Adrenal gland (tissue), 5 donors: Measurements from ENCODE around the gene TNK1.

Experiments
- POLR2A ChIP-seq, 2 donors: fragments of 450-650 bp; IDR thresholded peaks; one replicate each; pipeline ENCODE4 v1.6.1; 2017; ENCODE audit warnings: antibody characterized with exemption in 2 of 2, mild to moderate bottlenecking in 2 of 2, moderate library complexity in 1 of 2
- TF ChIP-seq, protein P1 (sequence below), 6 experiments: fragments of 450-650 bp in 4 of 6; fragments of 200-600 bp in 2 of 6; sonication (generic) in 1 of 6; IDR thresholded peaks; 1 replicate in 5 of 6; 2 replicates in 1 of 6; pipeline versions ENCODE4 v1.5.1 to v1.8.0; 2016 to 2021; ENCODE audit warnings: antibody characterized with exemption in 6 of 6, mild to moderate bottlenecking in 2 of 6, moderate library complexity in 1 of 6
- donor health status: DM: no; HTN: no; CAD: no.

DNA sequence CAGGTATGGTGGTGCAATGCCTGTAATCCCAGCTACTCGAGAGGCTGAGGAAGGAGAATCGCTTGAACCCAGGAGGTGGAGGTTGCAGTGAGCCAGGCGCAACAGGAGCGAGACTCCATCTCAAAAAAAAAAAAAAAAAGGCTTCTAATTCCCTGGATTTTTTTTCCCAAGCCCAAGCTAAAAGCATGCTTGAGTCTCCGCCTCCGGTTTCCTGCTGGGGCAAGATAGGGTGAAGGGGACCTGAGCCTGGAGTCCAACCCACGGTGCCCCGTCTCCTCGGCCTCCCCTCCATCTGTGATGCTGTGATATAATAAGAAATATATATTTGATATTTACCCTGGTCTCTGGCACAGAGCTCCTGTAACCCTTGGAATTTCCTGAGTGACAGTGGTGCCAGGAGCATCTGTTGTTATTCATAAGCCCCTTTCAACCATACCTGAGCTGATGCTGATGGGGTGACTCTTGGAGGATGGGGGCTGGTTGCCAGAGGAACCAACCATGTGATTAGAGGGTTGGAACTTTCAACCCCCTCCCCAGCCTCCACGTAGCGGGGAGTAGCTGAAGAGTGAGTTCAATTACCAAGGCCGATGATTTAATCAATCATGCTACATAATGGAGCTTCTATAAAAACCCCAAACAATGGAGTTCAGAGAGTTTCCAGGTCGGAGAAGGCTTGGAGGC lies 12.8 kb upstream of the TNK1 start:
- TF ChIP-seq, protein P1, sequence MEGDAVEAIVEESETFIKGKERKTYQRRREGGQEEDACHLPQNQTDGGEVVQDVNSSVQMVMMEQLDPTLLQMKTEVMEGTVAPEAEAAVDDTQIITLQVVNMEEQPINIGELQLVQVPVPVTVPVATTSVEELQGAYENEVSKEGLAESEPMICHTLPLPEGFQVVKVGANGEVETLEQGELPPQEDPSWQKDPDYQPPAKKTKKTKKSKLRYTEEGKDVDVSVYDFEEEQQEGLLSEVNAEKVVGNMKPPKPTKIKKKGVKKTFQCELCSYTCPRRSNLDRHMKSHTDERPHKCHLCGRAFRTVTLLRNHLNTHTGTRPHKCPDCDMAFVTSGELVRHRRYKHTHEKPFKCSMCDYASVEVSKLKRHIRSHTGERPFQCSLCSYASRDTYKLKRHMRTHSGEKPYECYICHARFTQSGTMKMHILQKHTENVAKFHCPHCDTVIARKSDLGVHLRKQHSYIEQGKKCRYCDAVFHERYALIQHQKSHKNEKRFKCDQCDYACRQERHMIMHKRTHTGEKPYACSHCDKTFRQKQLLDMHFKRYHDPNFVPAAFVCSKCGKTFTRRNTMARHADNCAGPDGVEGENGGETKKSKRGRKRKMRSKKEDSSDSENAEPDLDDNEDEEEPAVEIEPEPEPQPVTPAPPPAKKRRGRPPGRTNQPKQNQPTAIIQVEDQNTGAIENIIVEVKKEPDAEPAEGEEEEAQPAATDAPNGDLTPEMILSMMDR (IDR thresholded peaks at IDR 0.05) = no peak
- TF ChIP-seq POLR2A (IDR thresholded peaks at IDR 0.05) = no peak
